ENCODE data around the gene C21orf58. TPM values are rescaled to one million over a fixed set of nuclear protein-coding genes. Genes with fewer than 3 reads are reported as not detected.

Gene C21orf58
- total RNA-seq, 4 donors from 2014 or later, result 0.44 to 2.4 (median 0.91) TPM

DNA sequence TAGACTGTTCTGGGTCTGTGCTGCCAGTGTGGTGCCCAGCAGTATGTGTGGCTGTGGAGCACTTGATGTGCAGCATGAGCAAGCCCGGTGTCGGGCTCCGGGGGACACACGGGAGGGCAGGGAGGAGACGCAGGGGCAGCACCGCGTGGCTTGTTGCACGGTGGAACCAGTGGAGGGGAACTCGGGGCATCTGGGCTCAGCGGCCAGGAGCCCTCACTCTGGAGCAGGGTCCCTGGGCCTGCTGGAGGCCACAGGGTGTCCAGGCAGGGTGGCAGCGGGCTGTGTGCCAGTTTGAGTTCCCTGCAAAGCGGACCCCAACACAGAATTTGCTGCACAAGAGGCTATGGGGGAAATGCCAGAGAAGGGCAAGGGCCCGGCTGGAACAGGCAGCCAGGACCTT, 30.8 kb upstream of the C21orf58 start:
- ATAC-seq (ENCODE audit: low FRiP score) (no peak), DNase-seq (ENCODE audit: low spot score) (no peak)
- TF ChIP-seq, protein P1, sequence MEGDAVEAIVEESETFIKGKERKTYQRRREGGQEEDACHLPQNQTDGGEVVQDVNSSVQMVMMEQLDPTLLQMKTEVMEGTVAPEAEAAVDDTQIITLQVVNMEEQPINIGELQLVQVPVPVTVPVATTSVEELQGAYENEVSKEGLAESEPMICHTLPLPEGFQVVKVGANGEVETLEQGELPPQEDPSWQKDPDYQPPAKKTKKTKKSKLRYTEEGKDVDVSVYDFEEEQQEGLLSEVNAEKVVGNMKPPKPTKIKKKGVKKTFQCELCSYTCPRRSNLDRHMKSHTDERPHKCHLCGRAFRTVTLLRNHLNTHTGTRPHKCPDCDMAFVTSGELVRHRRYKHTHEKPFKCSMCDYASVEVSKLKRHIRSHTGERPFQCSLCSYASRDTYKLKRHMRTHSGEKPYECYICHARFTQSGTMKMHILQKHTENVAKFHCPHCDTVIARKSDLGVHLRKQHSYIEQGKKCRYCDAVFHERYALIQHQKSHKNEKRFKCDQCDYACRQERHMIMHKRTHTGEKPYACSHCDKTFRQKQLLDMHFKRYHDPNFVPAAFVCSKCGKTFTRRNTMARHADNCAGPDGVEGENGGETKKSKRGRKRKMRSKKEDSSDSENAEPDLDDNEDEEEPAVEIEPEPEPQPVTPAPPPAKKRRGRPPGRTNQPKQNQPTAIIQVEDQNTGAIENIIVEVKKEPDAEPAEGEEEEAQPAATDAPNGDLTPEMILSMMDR (IDR thresholded peaks at IDR 0.05), result no peak

DNA sequence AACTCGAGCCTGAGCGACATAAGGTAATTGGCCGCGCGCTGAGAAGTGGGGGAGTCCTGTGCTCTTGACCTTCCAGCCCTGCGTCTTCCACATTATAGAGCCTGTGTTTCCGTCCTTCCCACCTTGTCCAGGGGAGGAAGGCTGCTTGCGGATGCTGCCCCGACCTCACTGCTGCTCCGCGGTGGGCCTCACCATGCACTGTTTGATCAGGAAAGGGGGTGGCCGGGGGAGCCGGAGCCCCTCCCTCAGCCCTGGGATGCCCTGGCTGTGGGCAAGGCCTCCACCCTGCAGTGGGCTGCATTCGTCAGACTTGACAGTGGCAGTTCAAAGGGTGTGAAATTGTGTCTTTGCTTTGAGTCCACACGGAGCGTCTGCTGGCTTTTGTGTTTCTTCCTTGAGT, 30.4 kb upstream of the C21orf58 start:
- DNase-seq (ENCODE audit: low spot score) (no peak), ATAC-seq (ENCODE audit: low FRiP score) (no peak)
- TF ChIP-seq, protein P1 (IDR thresholded peaks at IDR 0.05), result no peak

DNA sequence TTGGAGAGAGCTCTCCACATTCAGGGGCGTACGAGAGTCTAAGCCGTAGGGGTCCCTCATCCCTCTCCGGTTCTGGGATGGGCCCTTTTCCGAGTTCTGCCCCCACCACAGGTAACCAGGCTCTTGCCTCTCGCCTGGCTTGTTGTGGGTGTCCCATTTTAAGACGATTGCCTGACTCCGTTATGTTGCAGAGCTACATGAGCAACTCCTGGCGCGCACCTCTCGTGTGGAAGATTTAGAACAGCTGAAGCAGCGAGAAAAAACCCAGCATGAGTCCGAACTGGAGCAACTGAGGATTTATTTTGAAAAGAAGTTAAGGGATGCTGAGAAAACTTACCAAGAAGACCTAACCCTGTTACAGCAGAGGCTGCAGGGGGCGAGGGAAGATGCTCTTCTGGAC, 29.2 kb upstream of the C21orf58 start:
- ATAC-seq (ENCODE audit: low FRiP score), result no peak
- no peak for DNase-seq (ENCODE audit: low spot score)
- TF ChIP-seq, protein P1 (IDR thresholded peaks at IDR 0.05), result no peak

DNA sequence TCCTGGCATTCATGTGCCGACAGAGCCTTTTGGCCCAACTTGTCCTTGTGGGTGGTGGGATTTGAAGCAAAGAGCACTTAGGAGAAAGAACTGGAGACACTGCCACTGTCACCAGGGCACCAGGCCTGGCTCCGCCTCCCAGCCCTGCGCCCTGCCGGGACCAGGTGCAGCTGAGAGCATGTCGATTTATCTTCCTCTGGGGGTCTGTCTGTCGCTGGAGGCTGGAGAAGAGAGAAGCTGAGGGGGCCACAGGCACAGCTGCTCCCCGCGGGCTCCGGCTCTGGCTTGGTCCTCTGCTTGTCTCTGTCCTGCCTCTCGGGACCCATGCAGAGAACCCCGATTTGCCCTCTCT, 28.5 kb upstream of the C21orf58 start:
- ATAC-seq (ENCODE audit: low FRiP score) (no peak), DNase-seq (ENCODE audit: low spot score) (no peak)
- TF ChIP-seq, protein P1 (IDR thresholded peaks at IDR 0.05), result no peak

DNA sequence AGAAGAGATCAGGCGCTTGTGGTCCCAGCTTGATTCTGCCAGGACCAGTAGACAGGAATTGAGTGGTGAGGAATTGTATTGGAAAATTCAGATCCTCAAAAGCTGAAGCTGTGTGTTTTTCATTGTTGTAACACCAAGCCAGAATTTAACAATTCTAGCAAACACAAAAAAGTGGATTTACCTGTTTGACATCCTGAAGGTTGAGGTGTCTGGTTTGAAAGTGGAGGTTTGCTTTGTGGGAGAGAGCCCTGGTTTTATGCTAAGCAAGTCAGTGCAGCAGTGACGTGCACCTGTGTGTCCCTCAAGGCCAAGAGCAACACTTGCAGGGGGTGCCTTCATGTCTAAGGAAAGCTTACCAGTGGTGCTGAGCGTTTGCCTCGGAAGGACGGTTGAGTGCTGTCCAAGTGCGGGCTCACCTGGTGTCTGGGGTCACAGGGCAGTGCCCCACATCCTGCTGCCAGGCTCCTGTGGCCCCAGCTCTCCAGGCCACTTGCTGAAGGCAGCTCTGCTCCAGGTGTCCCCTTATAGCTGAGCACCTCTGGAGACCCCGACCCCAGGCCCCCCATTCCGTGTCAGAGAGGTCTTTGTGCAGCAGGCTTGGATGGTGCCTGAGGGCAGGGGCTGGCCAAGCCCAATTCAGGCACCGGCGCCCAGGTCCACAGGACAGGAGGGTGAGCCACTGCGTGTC, 27.9 kb upstream of the C21orf58 start:
- DNase-seq (ENCODE audit: low spot score) (no peak), ATAC-seq (ENCODE audit: low FRiP score) (no peak)
- TF ChIP-seq, protein P1 (IDR thresholded peaks at IDR 0.05), result no peak

DNA sequence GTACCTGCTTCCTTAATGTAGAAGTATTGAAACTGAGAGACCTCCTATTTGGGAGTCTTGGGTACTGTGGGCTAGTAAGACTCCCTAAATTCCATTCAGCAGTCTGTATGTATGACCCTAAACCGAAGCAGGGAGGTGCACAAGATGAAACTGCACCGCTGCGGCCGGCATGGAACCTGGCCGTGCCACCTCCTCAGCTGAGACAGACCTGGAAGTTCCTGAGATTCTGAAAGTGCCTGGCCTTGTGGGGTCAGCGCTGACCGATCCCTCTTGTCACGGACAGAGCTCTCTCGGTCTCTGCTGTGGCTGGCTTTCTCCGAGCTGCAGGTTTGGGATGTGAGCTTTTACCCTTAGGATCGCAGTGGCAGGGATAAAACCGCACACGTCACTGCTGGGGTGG, 27.3 kb upstream of the C21orf58 start:
- ATAC-seq (ENCODE audit: low FRiP score) (no peak), DNase-seq (ENCODE audit: low spot score) (no peak)
- TF ChIP-seq, protein P1 (IDR thresholded peaks at IDR 0.05), result no peak

DNA sequence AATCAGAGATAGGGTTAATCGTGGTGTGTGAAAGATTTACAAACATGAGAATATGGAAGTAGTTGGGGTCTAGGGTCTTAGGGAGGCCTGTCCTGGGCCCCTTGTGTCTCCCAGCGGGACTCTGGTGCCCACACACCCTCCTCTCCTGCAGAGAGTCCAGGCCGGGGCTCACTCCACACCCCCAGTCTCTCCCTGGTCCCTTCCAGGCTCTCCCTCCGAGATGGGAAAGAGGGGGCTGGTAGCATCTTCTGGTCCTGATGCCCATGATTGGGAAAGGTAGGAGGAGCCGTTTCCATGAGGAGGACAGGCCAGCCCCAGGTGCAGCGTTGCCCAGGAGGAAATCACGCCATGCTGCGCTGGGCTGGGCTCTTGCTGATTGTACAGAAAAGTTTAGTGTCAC, 26.9 kb upstream of the C21orf58 start:
- TF ChIP-seq, protein P1 (IDR thresholded peaks at IDR 0.05), result no peak
- ATAC-seq (ENCODE audit: low FRiP score), result no peak
- no peak for DNase-seq (ENCODE audit: low spot score)
